ENCODE data around the gene ZNF217. TPM values are rescaled to one million over a fixed set of nuclear protein-coding genes. Genes with fewer than 3 reads are reported as not detected.
"Not testable (repeated sequence)": the region's sequence is repeated elsewhere in the genome, so short reads cannot be mapped to it uniquely, and the experiment has no call there.

Gene ZNF217
- total and polyA plus RNA-seq, 9 of the 15 experiments (the other 6 are each of a cell fraction or from before 2014, with no cell fraction given), result 3.0 to 41.8 (median 16.8) TPM

DNA sequence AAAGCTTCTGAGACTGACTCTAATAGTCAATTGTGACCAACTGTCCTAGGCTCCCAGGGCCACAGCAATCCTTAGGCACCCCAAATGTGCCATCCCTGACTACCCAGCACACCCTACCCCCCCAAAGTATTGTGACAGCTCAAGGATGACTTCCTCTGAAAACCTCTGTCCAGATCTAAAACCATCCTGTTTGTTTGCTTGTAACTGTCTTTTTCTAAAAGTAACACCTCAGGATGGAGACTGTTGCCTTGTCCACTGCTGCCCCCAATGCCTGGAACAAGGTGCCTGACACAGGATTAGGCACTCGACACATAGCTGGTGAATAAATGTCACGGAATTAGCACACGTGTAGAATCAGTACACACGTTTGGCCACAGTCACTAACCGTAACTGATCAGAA, 7.7 kb downstream of the ZNF217 start:
- FAIRE-seq; H3K4me3 ChIP-seq; BruUV-seq (replicated peaks); CTCF ChIA-PET (ENCODE audit: low intra/inter-chr PET ratio); in situ Hi-C loops (cut with MboI); H4K20me1 ChIP-seq (replicated peaks; ENCODE audit: control insufficient read depth, insufficient read depth, low read length); H3K9me3 ChIP-seq (replicated peaks; ENCODE audit: control insufficient read depth, insufficient read depth, low read depth, low read length); H3K9ac ChIP-seq (ENCODE audit: insufficient read depth in 1 of 2, low read depth in 2 of 2, low read length in 2 of 2); POLR2A ChIA-PET; ATAC-seq; DNase-seq (ENCODE audit: extremely low read depth in 1 of 4, low spot score in 3 of 4); H2AFZ ChIP-seq (ENCODE audit: low read depth, low read length); H3K4me1 ChIP-seq (replicated peaks in 1 of 2; ENCODE audit: control insufficient read depth in 2 of 2, insufficient read depth in 2 of 2, low read length in 2 of 2); H3K27me3 ChIP-seq (ENCODE audit: control insufficient read depth in 2 of 2, insufficient read depth in 2 of 2, low read length in 2 of 2); H3K27ac ChIP-seq (ENCODE audit: extremely low read depth, low read depth, low read length); intact Hi-C loops (cut with micrococcal nuclease); H3K9me1 ChIP-seq (ENCODE audit: control insufficient read depth, insufficient read depth, low read length): not testable (repeated sequence)
- H3K36me3 ChIP-seq (ENCODE audit: control insufficient read depth, insufficient read depth, low read length), result peaks cover 32% of the 10 kb centered on the region
- 0 out of 2 replicates have a peak overlapping the region, but pooled peaks have one; percentile 21 for H3K4me2 ChIP-seq (ENCODE audit: insufficient read depth, low read length)
- peaks cover 97% of the 10 kb centered on the region for H3K79me2 ChIP-seq (ENCODE audit: control insufficient read depth, insufficient read depth, low read length)
- 60% methylated on average over 5 of the region's 5 CpGs for WGBS (ENCODE audit: insufficient coverage, low coverage, missing lambda C conversion rate)
- TF ChIP-seq, protein P1, sequence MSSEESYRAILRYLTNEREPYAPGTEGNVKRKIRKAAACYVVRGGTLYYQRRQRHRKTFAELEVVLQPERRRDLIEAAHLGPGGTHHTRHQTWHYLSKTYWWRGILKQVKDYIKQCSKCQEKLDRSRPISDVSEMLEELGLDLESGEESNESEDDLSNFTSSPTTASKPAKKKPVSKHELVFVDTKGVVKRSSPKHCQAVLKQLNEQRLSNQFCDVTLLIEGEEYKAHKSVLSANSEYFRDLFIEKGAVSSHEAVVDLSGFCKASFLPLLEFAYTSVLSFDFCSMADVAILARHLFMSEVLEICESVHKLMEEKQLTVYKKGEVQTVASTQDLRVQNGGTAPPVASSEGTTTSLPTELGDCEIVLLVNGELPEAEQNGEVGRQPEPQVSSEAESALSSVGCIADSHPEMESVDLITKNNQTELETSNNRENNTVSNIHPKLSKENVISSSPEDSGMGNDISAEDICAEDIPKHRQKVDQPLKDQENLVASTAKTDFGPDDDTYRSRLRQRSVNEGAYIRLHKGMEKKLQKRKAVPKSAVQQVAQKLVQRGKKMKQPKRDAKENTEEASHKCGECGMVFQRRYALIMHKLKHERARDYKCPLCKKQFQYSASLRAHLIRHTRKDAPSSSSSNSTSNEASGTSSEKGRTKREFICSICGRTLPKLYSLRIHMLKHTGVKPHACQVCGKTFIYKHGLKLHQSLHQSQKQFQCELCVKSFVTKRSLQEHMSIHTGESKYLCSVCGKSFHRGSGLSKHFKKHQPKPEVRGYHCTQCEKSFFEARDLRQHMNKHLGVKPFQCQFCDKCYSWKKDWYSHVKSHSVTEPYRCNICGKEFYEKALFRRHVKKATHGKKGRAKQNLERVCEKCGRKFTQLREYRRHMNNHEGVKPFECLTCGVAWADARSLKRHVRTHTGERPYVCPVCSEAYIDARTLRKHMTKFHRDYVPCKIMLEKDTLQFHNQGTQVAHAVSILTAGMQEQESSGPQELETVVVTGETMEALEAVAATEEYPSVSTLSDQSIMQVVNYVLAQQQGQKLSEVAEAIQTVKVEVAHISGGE (CRISPR knock-in tag; IDR thresholded peaks at IDR 0.05), result peak in 1 of 3 experiments; percentile 85; a peak in 2 of 6 replicates
